HG02759 (cell line): Measurements from ENCODE around the gene DHX15.

ENCODE experiments used
- ATAC-seq: cut with Tn5 transposase; IDR thresholded peaks from one replicate; pipeline ENCODE4 v1.9.1; 2021; ENCODE audit warnings: mild to moderate bottlenecking, moderate library complexity; ENCODE audit not compliant: unreplicated experiment

Gene DHX15

GRCh38 chr4:24495388-24495787 lies 89.0 kb downstream of the DHX15 start:
- ATAC-seq, result no peak

DNA sequence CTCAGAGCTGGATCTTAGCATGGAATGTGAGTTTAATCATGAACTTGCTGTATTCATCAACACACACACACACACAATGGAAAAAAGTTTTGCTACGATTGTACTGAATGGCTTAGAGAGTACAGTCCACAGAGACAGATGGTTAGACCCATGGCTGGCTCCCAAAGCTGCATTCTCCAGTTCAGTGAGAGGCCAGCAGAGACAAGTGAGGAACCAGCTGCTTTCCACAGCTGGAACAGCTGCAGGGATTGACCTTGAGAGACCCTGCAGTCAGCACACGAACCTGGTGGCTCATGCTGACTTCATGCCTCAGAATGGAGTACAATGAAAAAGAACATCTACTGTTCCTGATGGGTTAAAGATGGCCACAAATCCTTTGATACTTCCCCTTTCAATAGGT lies 94.5 kb downstream of the DHX15 start:
- ATAC-seq, result no peak

DNA sequence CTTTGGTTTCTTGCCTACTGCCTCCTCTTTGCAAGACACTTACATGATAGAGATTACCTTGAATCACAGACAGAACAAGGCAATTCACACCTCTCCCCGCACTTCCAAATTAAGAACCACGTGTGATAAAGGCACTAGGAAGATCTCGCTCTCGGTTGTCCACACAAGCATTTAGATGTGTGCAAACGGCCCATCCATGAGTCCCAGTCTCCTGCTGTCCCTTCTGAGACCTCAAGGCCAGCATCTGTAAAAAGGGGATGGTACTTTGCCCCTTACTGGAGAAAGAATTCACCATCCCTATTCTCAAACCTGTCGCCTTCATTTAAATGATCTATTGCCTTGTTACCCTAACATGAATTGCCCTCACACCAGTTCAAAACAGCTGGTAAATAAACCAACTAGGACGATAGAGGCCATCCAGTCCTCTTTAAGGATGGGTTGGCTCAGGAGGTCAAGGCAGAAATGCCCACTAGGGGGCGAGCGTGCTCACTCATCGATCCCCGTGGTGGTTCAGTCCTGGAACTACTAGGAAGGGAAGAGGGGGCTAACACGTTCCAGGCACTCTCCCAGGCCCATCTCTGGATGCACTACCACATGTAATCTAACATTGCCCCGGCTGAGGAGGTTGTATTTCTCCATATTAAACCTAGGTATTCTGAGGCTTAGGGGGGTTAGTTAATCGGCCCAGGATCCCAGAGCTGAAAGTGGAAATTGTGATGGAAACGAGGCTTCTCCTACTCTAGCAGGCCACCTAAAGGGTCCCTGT lies 95.8 kb downstream of the DHX15 start:
- no peak for ATAC-seq

- no peak for ATAC-seq
Measured at GRCh38 chr4:24482871-24483270, 101.5 kb downstream of the DHX15 start.

GRCh38 chr4:24477919-24478318 lies 106.4 kb downstream of the DHX15 start:
- no peak for ATAC-seq
